Endothelial cell of umbilical vein (primary cell): ENCODE data around the gene CDC42EP3.

Source experiments
- CTCF ChIP-seq, 2 donors: IDR thresholded peaks; 1 replicate in 1 of 2; 2 replicates in 1 of 2; pipeline ENCODE4 v1.5.1; 2011; ENCODE audit warnings: low read length in 2 of 2, mild to moderate bottlenecking in 2 of 2, moderate library complexity in 2 of 2, control low read depth in 1 of 2, inconsistent platforms in 1 of 2, low read depth in 1 of 2; ENCODE audit not compliant: insufficient read depth in 1 of 2; ENCODE audit errors: extremely low read depth in 1 of 2
- EZH2 ChIP-seq: IDR thresholded peaks from 2 replicates; pipeline ENCODE4 v1.6.1; 2012; ENCODE audit warnings: borderline replicate concordance, low read depth, mild to moderate bottlenecking, moderate library complexity, low read length, inconsistent platforms; ENCODE audit not compliant: severe bottlenecking
- JUN ChIP-seq: IDR thresholded peaks from 2 replicates; pipeline ENCODE4 v1.6.1; 2011; ENCODE audit warnings: borderline replicate concordance, low read depth; ENCODE audit not compliant: insufficient read length, insufficient read depth
- MAX ChIP-seq: IDR thresholded peaks from 2 replicates; pipeline ENCODE4 v1.6.1; 2011; ENCODE audit not compliant: insufficient read depth, insufficient read length
- MYC ChIP-seq: IDR thresholded peaks from one replicate; pipeline ENCODE4 v1.6.1; 2011; ENCODE audit warnings: mild to moderate bottlenecking, low read depth, low read length
- POLR2A ChIP-seq: IDR thresholded peaks from 2 replicates; pipeline ENCODE4 v1.6.1; 2012; ENCODE audit warnings: low read depth, mild to moderate bottlenecking, control low read depth, low read length
- POLR2AphosphoS5 ChIP-seq: IDR thresholded peaks from 2 replicates; pipeline ENCODE4 v1.6.1; 2012; ENCODE audit warnings: low read depth, mild to moderate bottlenecking, control low read depth, low read length, moderate library complexity; ENCODE audit not compliant: insufficient read depth

GRCh38 chr2:37645836-37646235 lies 25.6 kb downstream of the CDC42EP3 start:
- TF ChIP-seq POLR2AphosphoS5, result no peak
- no peak for TF ChIP-seq EZH2
- TF ChIP-seq CTCF (IDR thresholded peaks at IDR 0.05; ENCODE audit: extremely low read depth in 1 of 2, insufficient read depth in 1 of 2, low read depth in 1 of 2, low read length in 2 of 2), result no peak
- TF ChIP-seq POLR2A, result no peak
- no peak for TF ChIP-seq JUN
- no peak for TF ChIP-seq MAX
- TF ChIP-seq MYC, result no peak
